Measurements from ENCODE around the gene DYNC2H1.
"Not testable (repeated sequence)": the region's sequence is repeated elsewhere in the genome, so short reads cannot be mapped to it uniquely, and the experiment has no call there.

DYNC2H1 gene

DNA sequence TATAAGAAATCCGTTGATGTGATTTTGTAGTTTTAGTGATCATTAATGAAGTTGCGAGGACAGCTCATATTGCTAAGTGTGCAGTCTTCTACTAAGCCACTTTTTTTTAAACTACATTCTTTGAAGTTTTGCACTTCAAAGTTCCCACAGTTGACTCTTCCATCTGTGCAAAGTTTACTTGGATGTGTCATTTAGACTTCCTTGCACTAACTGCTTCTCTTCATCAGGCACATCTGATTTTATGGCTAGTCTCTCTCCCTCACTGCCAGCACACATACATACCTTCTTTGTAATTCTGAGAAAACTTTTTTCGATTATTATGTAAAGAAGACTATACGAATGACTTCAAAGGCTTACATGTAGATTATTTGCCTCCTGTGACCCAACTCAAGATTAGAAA is 250.0 kb downstream of the DYNC2H1 start:
- DNase-seq (ENCODE audit: low read depth): peak; percentile 25
- TF ChIP-seq, protein P1, sequence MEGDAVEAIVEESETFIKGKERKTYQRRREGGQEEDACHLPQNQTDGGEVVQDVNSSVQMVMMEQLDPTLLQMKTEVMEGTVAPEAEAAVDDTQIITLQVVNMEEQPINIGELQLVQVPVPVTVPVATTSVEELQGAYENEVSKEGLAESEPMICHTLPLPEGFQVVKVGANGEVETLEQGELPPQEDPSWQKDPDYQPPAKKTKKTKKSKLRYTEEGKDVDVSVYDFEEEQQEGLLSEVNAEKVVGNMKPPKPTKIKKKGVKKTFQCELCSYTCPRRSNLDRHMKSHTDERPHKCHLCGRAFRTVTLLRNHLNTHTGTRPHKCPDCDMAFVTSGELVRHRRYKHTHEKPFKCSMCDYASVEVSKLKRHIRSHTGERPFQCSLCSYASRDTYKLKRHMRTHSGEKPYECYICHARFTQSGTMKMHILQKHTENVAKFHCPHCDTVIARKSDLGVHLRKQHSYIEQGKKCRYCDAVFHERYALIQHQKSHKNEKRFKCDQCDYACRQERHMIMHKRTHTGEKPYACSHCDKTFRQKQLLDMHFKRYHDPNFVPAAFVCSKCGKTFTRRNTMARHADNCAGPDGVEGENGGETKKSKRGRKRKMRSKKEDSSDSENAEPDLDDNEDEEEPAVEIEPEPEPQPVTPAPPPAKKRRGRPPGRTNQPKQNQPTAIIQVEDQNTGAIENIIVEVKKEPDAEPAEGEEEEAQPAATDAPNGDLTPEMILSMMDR (conservative IDR thresholded peaks at IDR 0.05; ENCODE audit: low read length): no peak
- no peak overlapping the region for H3K4me3 ChIP-seq (ENCODE audit: low read length)

- peak; percentile 22 for DNase-seq (ENCODE audit: low read depth)
- TF ChIP-seq, protein P1 (conservative IDR thresholded peaks at IDR 0.05; ENCODE audit: low read length): no peak
- no peak overlapping the region for H3K4me3 ChIP-seq (ENCODE audit: low read length)
These were observed 255.5 kb downstream of the DYNC2H1 start for GRCh38 chr11:103364687-103365086.

- DNase-seq (ENCODE audit: low read depth): peak; percentile 52
- no peak overlapping the region for H3K4me3 ChIP-seq (ENCODE audit: low read length)
- TF ChIP-seq, protein P1 (conservative IDR thresholded peaks at IDR 0.05; ENCODE audit: low read length): no peak
These were observed 258.4 kb downstream of the DYNC2H1 start for GRCh38 chr11:103367650-103368049.

DNA sequence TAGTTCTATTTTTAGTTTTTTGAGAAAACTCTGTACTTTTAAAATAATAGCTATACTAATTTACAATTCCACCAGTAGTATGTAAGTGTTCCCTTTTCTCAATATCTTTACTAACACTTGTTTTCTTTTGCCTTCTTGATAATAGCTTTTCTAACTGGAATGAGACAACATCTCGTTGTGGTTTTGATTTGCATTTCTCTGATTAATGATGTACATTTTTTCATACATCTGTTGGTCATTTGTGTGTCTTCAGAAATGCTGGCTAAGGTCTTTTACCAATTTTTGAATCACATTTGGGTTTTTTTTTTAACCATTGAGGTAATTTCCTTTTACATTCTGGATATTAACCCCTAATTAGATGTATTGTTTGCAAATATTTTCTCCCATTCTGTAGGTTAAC is 258.9 kb downstream of the DYNC2H1 start:
- TF ChIP-seq, protein P1 (conservative IDR thresholded peaks at IDR 0.05; ENCODE audit: low read length): no peak
- no peak overlapping the region for H3K4me3 ChIP-seq (ENCODE audit: low read length)
- DNase-seq (ENCODE audit: low read depth): peak; percentile 64

DNA sequence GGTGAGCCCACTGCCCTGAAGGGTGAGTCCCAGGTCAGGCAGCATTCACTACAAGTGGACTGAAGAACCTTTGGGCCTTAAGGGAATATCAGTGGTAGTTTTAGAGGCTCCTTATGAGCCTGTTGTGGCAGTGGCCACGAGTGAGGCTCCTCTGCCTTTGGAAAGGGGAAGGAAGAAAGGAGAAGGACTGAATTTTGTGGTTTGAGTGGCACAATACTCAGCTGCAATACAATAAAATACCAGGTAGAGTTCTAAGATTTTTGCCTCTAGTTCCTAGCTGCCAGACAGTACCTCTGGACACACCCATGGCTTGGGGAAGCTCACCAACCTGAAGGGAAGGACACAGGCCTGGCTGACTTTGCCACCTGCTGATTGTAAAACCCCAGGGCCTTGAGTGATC is 260.9 kb downstream of the DYNC2H1 start:
- no peak for DNase-seq (ENCODE audit: low read depth)
- H3K4me3 ChIP-seq (ENCODE audit: low read length): no peak overlapping the region
- TF ChIP-seq, protein P1 (conservative IDR thresholded peaks at IDR 0.05; ENCODE audit: low read length): no peak

- no peak for DNase-seq (ENCODE audit: low read depth)
- TF ChIP-seq, protein P1 (conservative IDR thresholded peaks at IDR 0.05; ENCODE audit: low read length): no peak
These were observed 263.7 kb downstream of the DYNC2H1 start for GRCh38 chr11:103372906-103373305.

GRCh38 chr11:103374227-103374626 is 265.0 kb downstream of the DYNC2H1 start:
- H3K4me3 ChIP-seq (ENCODE audit: low read length); DNase-seq (ENCODE audit: low read depth): not testable (repeated sequence)

More at GRCh38 chr11:103372906-103373305, 263.7 kb downstream of the DYNC2H1 start:
- no peak overlapping the region for H3K4me3 ChIP-seq (ENCODE audit: low read length)

DNA sequence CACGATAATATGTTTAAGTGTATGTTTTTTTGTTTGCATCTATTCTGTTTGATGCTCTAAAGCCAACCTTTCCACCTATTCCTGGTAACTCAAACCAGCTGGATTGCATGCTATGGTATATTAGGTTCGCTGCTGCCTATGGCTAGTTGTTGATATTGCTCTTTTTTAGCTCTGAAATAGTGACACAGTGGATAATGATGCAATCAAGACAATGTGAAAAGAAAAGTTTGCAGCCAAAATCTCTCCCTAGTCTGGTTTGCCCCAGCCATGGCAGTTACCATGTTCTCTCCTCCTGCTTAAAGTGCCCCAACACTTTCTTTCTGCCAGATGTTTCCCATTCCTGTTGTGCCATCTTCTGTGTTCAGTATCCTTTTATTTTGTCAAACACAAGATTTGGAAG is 269.7 kb downstream of the DYNC2H1 start:
- DNase-seq (ENCODE audit: low read depth): peak; percentile 23
- TF ChIP-seq, protein P1 (conservative IDR thresholded peaks at IDR 0.05; ENCODE audit: low read length): no peak
- no peak overlapping the region for H3K4me3 ChIP-seq (ENCODE audit: low read length)

Measured in AG10803 (cell line).